H1 (cell line): ENCODE results near the gene SIPA1L3. TPM values are rescaled to one million over a fixed set of nuclear protein-coding genes. Genes with fewer than 3 reads are reported as not detected.
A peak's percentile ranks its signal among the peaks of the same experiment; 100 is the strongest.

ENCODE experiments used
- CTCF ChIA-PET: fragments of 300-600 bp; sonication (Branson Sonifier 250); formaldehyde crosslinking; loops from one replicate; lab custom pipeline; 2021; ENCODE audit not compliant: partially characterized antibody; lab: Charles Lee
- POLR2A ChIA-PET: fragments of 300-600 bp; sonication (Branson Sonifier 250); formaldehyde crosslinking; loops from one replicate; lab custom pipeline; 2021; ENCODE audit warnings: inconsistent platforms; ENCODE audit not compliant: partially characterized antibody; lab: Charles Lee
- DNase-seq, 2 experiments: peaks; one replicate each; pipeline versions ENCODE4 v3.0.0 to v3.0.0-alpha.2; 2010 to 2022; ENCODE audit warnings: low spot score in 2 of 2, low read depth in 1 of 2, mixed read lengths in 1 of 2
- FAIRE-seq: peaks from 2 replicates; lab custom pipeline; 2011; peaks lifted over from hg19 to GRCh38; lab: Jason Lieb, UNC
- H2AFZ ChIP-seq: 2 replicates; pipeline ENCODE4 v1.8.1; 2012; ENCODE audit warnings: low read length, inconsistent platforms
- H2AK5ac ChIP-seq: 2 replicates; pipeline ENCODE4 v1.6.1; 2013; ENCODE audit warnings: low read depth, low read length
- H2BK120ac ChIP-seq: replicated peaks from 2 replicates; pipeline ENCODE3; 2013; ENCODE audit warnings: low read depth, low read length, inconsistent platforms
- H2BK12ac ChIP-seq: 2 replicates; pipeline ENCODE4 v1.6.1; 2013; ENCODE audit warnings: low read depth, low read length
- H2BK15ac ChIP-seq: 2 replicates; pipeline ENCODE4 v1.6.1; 2013; ENCODE audit warnings: low read length
- H2BK20ac ChIP-seq: 2 replicates; pipeline ENCODE4 v1.6.1; 2013; ENCODE audit warnings: low read length
- H2BK5ac ChIP-seq: 2 replicates; pipeline ENCODE4 v1.6.1; 2013; ENCODE audit warnings: low read depth, low read length
- H3K14ac ChIP-seq: 2 replicates; pipeline ENCODE4 v1.6.1; 2013; ENCODE audit warnings: inconsistent platforms; ENCODE audit not compliant: insufficient read length
- H3K18ac ChIP-seq: 2 replicates; pipeline ENCODE4 v1.6.1; 2013; ENCODE audit warnings: low read length; ENCODE audit errors: extremely low read depth
- H3K23ac ChIP-seq: 2 replicates; pipeline ENCODE4 v1.6.1; 2013; ENCODE audit warnings: inconsistent platforms; ENCODE audit not compliant: insufficient read length
- H3K23me2 ChIP-seq: 2 replicates; pipeline ENCODE4 v1.6.1; 2013; ENCODE audit warnings: low read depth, low read length
- H3K27ac ChIP-seq: 2 replicates; pipeline ENCODE4 v1.6.1; 2011; ENCODE audit warnings: low read depth, low read length, inconsistent platforms
- H3K27me3 ChIP-seq, 4 experiments: replicated peaks in 1 of 4; 1 replicate in 1 of 4; 2 replicates in 3 of 4; pipeline versions ENCODE4 v1.6.1 to v1.8.1; 2011 to 2013; ENCODE audit warnings: low read length in 3 of 4, mild to moderate bottlenecking in 3 of 4, inconsistent platforms in 2 of 4, mixed read lengths in 2 of 4, moderate library complexity in 1 of 4; ENCODE audit not compliant: control insufficient read depth in 3 of 4, insufficient read depth in 3 of 4; ENCODE audit errors: extremely low read depth in 1 of 4
- H3K36me3 ChIP-seq, 4 experiments: 2 replicates each; pipeline versions ENCODE4 v1.6.1 to v1.8.1; 2011 to 2013; ENCODE audit warnings: mild to moderate bottlenecking in 4 of 4, low read length in 3 of 4, moderate library complexity in 2 of 4, control low read depth in 1 of 4, inconsistent platforms in 1 of 4; ENCODE audit not compliant: insufficient read depth in 4 of 4, control insufficient read depth in 2 of 4
- H3K4ac ChIP-seq: replicated peaks from 2 replicates; pipeline ENCODE3; 2013; ENCODE audit warnings: low read length, low read depth, mixed read lengths, inconsistent platforms; ENCODE audit not compliant: insufficient read length
- H3K4me1 ChIP-seq, 4 experiments: replicated peaks in 1 of 4; 1 replicate in 1 of 4; 2 replicates in 3 of 4; pipeline versions ENCODE4 v1.6.1 to v1.8.1; 2011 to 2013; ENCODE audit warnings: low read length in 3 of 4, inconsistent platforms in 2 of 4, mixed read lengths in 1 of 4; ENCODE audit not compliant: insufficient read depth in 4 of 4, control insufficient read depth in 3 of 4
- H3K4me2 ChIP-seq, 2 experiments: 2 replicates each; pipeline versions ENCODE4 v1.6.1 to v1.8.1; 2011 to 2013; ENCODE audit warnings: low read depth in 2 of 2, low read length in 2 of 2, control low read depth in 1 of 2, inconsistent platforms in 1 of 2, mild to moderate bottlenecking in 1 of 2; ENCODE audit not compliant: insufficient read depth in 1 of 2
- H3K4me3 ChIP-seq, 4 experiments: fragments of 200-600, 300-600 bp in 1 of 4; sonication (generic), shearing (Covaris generic), sonication (Bioruptor Twin) in 1 of 4; 2 replicates each; pipeline versions ENCODE4 v1.5.1 to v1.8.1; 2011 to 2016; ENCODE audit warnings: low read length in 4 of 4, low read depth in 3 of 4, control low read depth in 2 of 4, inconsistent platforms in 2 of 4, mild to moderate bottlenecking in 2 of 4, mixed read lengths in 1 of 4, moderate library complexity in 1 of 4; ENCODE audit not compliant: insufficient read depth in 2 of 4; ENCODE audit errors: extremely low read depth in 1 of 4
- H3K56ac ChIP-seq: replicated peaks from 2 replicates; pipeline ENCODE3; 2013; ENCODE audit warnings: low read depth, mild to moderate bottlenecking, mixed read lengths, low read length, inconsistent platforms; ENCODE audit not compliant: insufficient read length
- H3K79me1 ChIP-seq: 2 replicates; pipeline ENCODE4 v1.6.1; 2013; ENCODE audit warnings: low read depth, low read length, control low read depth
- H3K79me2 ChIP-seq, 2 experiments: 2 replicates each; pipeline versions ENCODE4 v1.6.1 to v1.8.1; 2012 to 2013; ENCODE audit warnings: low read length in 2 of 2, mild to moderate bottlenecking in 2 of 2, inconsistent platforms in 1 of 2; ENCODE audit not compliant: insufficient read depth in 2 of 2, control insufficient read depth in 1 of 2
- H3K9ac ChIP-seq, 4 experiments: replicated peaks in 1 of 4; 1 replicate in 1 of 4; 2 replicates in 3 of 4; pipeline versions ENCODE4 v1.6.1 to v1.8.1; 2011 to 2013; ENCODE audit warnings: low read depth in 3 of 4, low read length in 3 of 4, control low read depth in 2 of 4, mild to moderate bottlenecking in 2 of 4, moderate library complexity in 2 of 4, inconsistent platforms in 1 of 4; ENCODE audit errors: extremely low read depth in 1 of 4
- H3K9me3 ChIP-seq, 2 experiments: 2 replicates each; pipeline versions ENCODE4 v1.6.1 to v1.8.1; 2012 to 2013; ENCODE audit warnings: mild to moderate bottlenecking in 2 of 2, moderate library complexity in 2 of 2, control low read depth in 1 of 2, inconsistent platforms in 1 of 2, low read depth in 1 of 2, low read length in 1 of 2, mixed read lengths in 1 of 2; ENCODE audit not compliant: insufficient read depth in 2 of 2
- H4K20me1 ChIP-seq, 2 experiments: replicated peaks in 1 of 2; 2 replicates each; pipeline versions ENCODE3 to v1.8.1; 2011 to 2013; ENCODE audit warnings: inconsistent platforms in 2 of 2, low read length in 2 of 2, mild to moderate bottlenecking in 1 of 2; ENCODE audit not compliant: insufficient read depth in 2 of 2, control insufficient read depth in 1 of 2
- H4K5ac ChIP-seq: 2 replicates; pipeline ENCODE4 v1.6.1; 2013; ENCODE audit warnings: low read length, low read depth, mixed read lengths, inconsistent platforms; ENCODE audit not compliant: insufficient read length
- H4K8ac ChIP-seq: 2 replicates; pipeline ENCODE4 v1.8.0; 2013; ENCODE audit warnings: mild to moderate bottlenecking, moderate library complexity, low read length, inconsistent platforms; ENCODE audit not compliant: insufficient read depth; ENCODE audit errors: extremely low read depth
- H4K91ac ChIP-seq: replicated peaks from 2 replicates; pipeline ENCODE3; 2013; ENCODE audit warnings: low read length, mixed read lengths, inconsistent platforms; ENCODE audit not compliant: insufficient read length
- TAF1 ChIP-seq: IDR thresholded peaks from 2 replicates; pipeline ENCODE4 v1.6.1; 2011; ENCODE audit warnings: mild to moderate bottlenecking, low read depth, low read length
- TEAD4 ChIP-seq: IDR thresholded peaks from 2 replicates; pipeline ENCODE4 v1.6.1; 2012; ENCODE audit warnings: low read depth, low read length, inconsistent platforms, mixed read lengths
- WGBS, 2 experiments: shearing (Covaris generic) in 1 of 2; methylation state at CpG; one replicate each; pipeline versions ENCODE4 v1.1.6 to v1.1.7; 2013 to 2015; ENCODE audit warnings: low lambda C conversion rate in 2 of 2, mixed read lengths in 2 of 2, inconsistent platforms in 1 of 2, low coverage in 1 of 2, missing lambda C conversion rate in 1 of 2; ENCODE audit not compliant: insufficient replicate concordance in 2 of 2, insufficient coverage in 1 of 2, insufficient read length in 1 of 2; ENCODE audit errors: extremely low coverage in 1 of 2, missing lambda C conversion rate in 1 of 2; 5-methylcytosine and 5-hydroxymethylcytosine counted together
- polyA plus RNA-seq, 7 experiments: library from polyadenylated mRNA; depleted of rRNA in 3 of 7; stranded (reverse) in 5 of 7; unstranded in 2 of 7; fragments of >200 nt in 5 of 7; fragments of 200-250 nt in 2 of 7; gene quantifications; 1 replicate in 5 of 7; 2 replicates in 1 of 7; 4 replicates in 1 of 7; pipeline versions ENCODE4 v1.2.1 to v1.2.3, GENCODE V29; 2011 to 2013; ENCODE audit warnings: missing spikeins in 2 of 7, mixed read lengths in 2 of 7
- total RNA-seq: library from RNA; stranded (reverse); fragmentation: NEBNext Ultra II Directional; extraction: Animal tissue kit (Norgen Biotek cat#: 25700); gene quantifications from 2 replicates; pipeline ENCODE4 v1.2.1, GENCODE V29; 2021

Gene SIPA1L3
- total and polyA plus RNA-seq, 2 of the 8 experiments (the other 6 are each of a cell fraction or from before 2014, with no cell fraction given) = 15.0 to 54.9 TPM

- no peak overlapping the region for H3K27ac ChIP-seq
- H3K36me3 ChIP-seq = peaks cover 0 to 10% (median 2%) of the 10 kb centered on the region in 4 experiments; a peak in 5 of 8 replicates
- no peak overlapping the region for H2BK120ac ChIP-seq
- no peak overlapping the region; the same call in 1 of the 2 replicates for H4K8ac ChIP-seq
- no peak overlapping the region for H3K18ac ChIP-seq
- no peak for FAIRE-seq
- H3K4me3 ChIP-seq = no peak overlapping the region
- H3K9me3 ChIP-seq = no peaks in the 10 kb centered on the region
- CTCF ChIA-PET = interaction anchor here (0.6 kb wide), 1 partner anchor 293 kb away, joined by 3 read pairs; no protein-coding TSS in a partner anchor
- H3K4ac ChIP-seq = no peak overlapping the region
- no peak overlapping the region for H4K5ac ChIP-seq
- no peak overlapping the region for H3K23ac ChIP-seq
- no peak overlapping the region for H4K91ac ChIP-seq
- no peaks in the 10 kb centered on the region for H3K79me2 ChIP-seq
- H4K20me1 ChIP-seq = peaks cover 0 to 4% of the 10 kb centered on the region in 2 experiments
- no peak overlapping the region for H2AK5ac ChIP-seq
- H3K56ac ChIP-seq = no peak overlapping the region
- H3K4me2 ChIP-seq = no peak overlapping the region
- H3K9ac ChIP-seq = no peak overlapping the region
- H3K4me1 ChIP-seq = no peaks in the 10 kb centered on the region
- H2BK12ac ChIP-seq = no peak overlapping the region
- 88% methylated on average over 25 of the region's 25 CpGs; no CpG with 5 or more reads in 1 of the 2 experiments for WGBS, 2 experiments
- POLR2A ChIA-PET = no interaction called here
- no peak overlapping the region for H2BK15ac ChIP-seq
- H3K79me1 ChIP-seq = peaks cover 4% of the 10 kb centered on the region; the same call in 1 of the 2 replicates
- no peaks in the 10 kb centered on the region for H3K27me3 ChIP-seq
- no peak overlapping the region for H2AFZ ChIP-seq
- no peaks in the 10 kb centered on the region; the same call in 1 of the 2 replicates for H3K23me2 ChIP-seq
- TF ChIP-seq TAF1 (no peak), TEAD4 (peak; percentile 24; the same call in 1 of the 2 replicates)
- no peak overlapping the region for H2BK20ac ChIP-seq
- H2BK5ac ChIP-seq = no peak overlapping the region
- no peak overlapping the region for H3K14ac ChIP-seq
- DNase-seq = no peak
Measured at GRCh38 chr19:38197937-38198704, 291.1 kb downstream of the SIPA1L3 start.
